HEK293 (cell line): Measurements from ENCODE around the gene CYRIA.
A peak's percentile ranks its signal among the peaks of the same experiment; 100 is the strongest.

Experiments
- CTCF ChIA-PET: fragments of 350-600 bp; formaldehyde crosslinking; extraction: SDS; loops from one replicate; lab custom pipeline; 2021; ENCODE audit warnings: antibody characterized with exemption; lab: Yijun Ruan, JAX
- POLR2A ChIA-PET: fragments of 300-600 bp; formaldehyde crosslinking; extraction: SDS; loops from one replicate; lab custom pipeline; 2020; ENCODE audit warnings: antibody characterized with exemption, inconsistent platforms; lab: Yijun Ruan, JAX
- H3K27ac ChIP-seq: fragments of 200-500 bp; sonication (Bioruptor generic); 2 replicates; pipeline ENCODE4 v1.5.1; 2014; ENCODE audit warnings: low read depth, low read length, control low read depth, inconsistent platforms; ENCODE audit errors: extremely low read depth
- H3K36me3 ChIP-seq, 2 experiments: fragments of 200-500 bp in 1 of 2; sonication (Bioruptor generic) in 1 of 2; 1 replicate in 1 of 2; 2 replicates in 1 of 2; pipeline ENCODE4 v1.5.1; 2014 to 2017; ENCODE audit warnings: inconsistent platforms in 2 of 2, low read length in 2 of 2; ENCODE audit not compliant: control insufficient read depth in 2 of 2, insufficient read depth in 1 of 2
- H3K4me1 ChIP-seq: fragments of 200-500 bp; sonication (Bioruptor generic); 2 replicates; pipeline ENCODE4 v1.5.1; 2014; ENCODE audit warnings: mild to moderate bottlenecking, low read length, inconsistent platforms; ENCODE audit not compliant: control insufficient read depth, insufficient read depth
- H3K4me3 ChIP-seq: 2 replicates; pipeline ENCODE4 v1.5.1; 2011; ENCODE audit warnings: low read depth, mild to moderate bottlenecking, control low read depth, low read length, moderate library complexity
- H3K9me3 ChIP-seq: fragments of 200-500 bp; sonication (Bioruptor generic); 2 replicates; pipeline ENCODE4 v1.5.1; 2014; ENCODE audit warnings: low read depth, low read length, inconsistent platforms; ENCODE audit not compliant: control insufficient read depth, insufficient read depth
- BCL11A ChIP-seq: fragments of 450-650 bp; formaldehyde crosslinking; IDR thresholded peaks from 2 replicates; pipeline ENCODE4 v1.5.1; 2016; ENCODE audit warnings: low read depth, missing biosample characterization, missing genetic modification characterization
- KLF8 ChIP-seq: fragments of 450-650 bp; formaldehyde crosslinking; IDR thresholded peaks from 2 replicates; pipeline ENCODE4 v1.5.1; 2016; ENCODE audit warnings: missing biosample characterization, missing genetic modification characterization
- SCRT2 ChIP-seq: fragments of 450-650 bp; formaldehyde crosslinking; IDR thresholded peaks from 2 replicates; pipeline ENCODE4 v1.5.1; 2016; ENCODE audit warnings: missing biosample characterization, missing genetic modification characterization
- SETDB1 ChIP-seq: IDR thresholded peaks from one replicate; pipeline ENCODE4 v1.6.1; 2017; ENCODE audit warnings: mild to moderate bottlenecking, low read length, moderate library complexity, mixed read lengths; ENCODE audit not compliant: insufficient read length
- YY1 ChIP-seq: fragments of 450-650 bp; formaldehyde crosslinking; IDR thresholded peaks from 2 replicates; pipeline ENCODE4 v1.5.1; 2018; ENCODE audit warnings: missing biosample characterization, missing genetic modification characterization
- ZIC2 ChIP-seq: fragments of 450-650 bp; formaldehyde crosslinking; IDR thresholded peaks from 2 replicates; pipeline ENCODE4 v1.5.1; 2016; ENCODE audit warnings: missing biosample characterization, missing genetic modification characterization
- ZNF138 ChIP-seq: fragments of 450-650 bp; formaldehyde crosslinking; IDR thresholded peaks from 2 replicates; pipeline ENCODE4 v1.5.1; 2016; ENCODE audit warnings: missing biosample characterization, missing genetic modification characterization, borderline replicate concordance
- ZNF174 ChIP-seq: fragments of 450-650 bp; formaldehyde crosslinking; IDR thresholded peaks from 2 replicates; pipeline ENCODE4 v1.5.0; 2017; ENCODE audit warnings: missing biosample characterization, mild to moderate bottlenecking, missing genetic modification characterization
- ZNF211 ChIP-seq: fragments of 450-650 bp; formaldehyde crosslinking; IDR thresholded peaks from 2 replicates; pipeline ENCODE4 v1.5.1; 2016; ENCODE audit warnings: low read depth, missing biosample characterization, missing genetic modification characterization
- ZNF549 ChIP-seq: fragments of 450-650 bp; IDR thresholded peaks from 2 replicates; pipeline ENCODE4 v1.5.1; 2018; ENCODE audit warnings: missing biosample characterization, missing genetic modification characterization, mild to moderate bottlenecking, inconsistent platforms, moderate library complexity
- ZNF600 ChIP-seq: fragments of 450-650 bp; formaldehyde crosslinking; IDR thresholded peaks from 2 replicates; pipeline ENCODE4 v1.5.1; 2016; ENCODE audit warnings: missing biosample characterization, missing genetic modification characterization
- ZNF629 ChIP-seq: fragments of 450-650 bp; formaldehyde crosslinking; IDR thresholded peaks from 2 replicates; pipeline ENCODE4 v1.5.1; 2017; ENCODE audit warnings: missing biosample characterization, missing genetic modification characterization
- ZNF707 ChIP-seq: fragments of 450-650 bp; formaldehyde crosslinking; IDR thresholded peaks from 2 replicates; pipeline ENCODE4 v1.5.1; 2016; ENCODE audit warnings: missing biosample characterization, missing genetic modification characterization
- TF ChIP-seq, protein P1 (sequence below): fragments of 450-650 bp; formaldehyde crosslinking; IDR thresholded peaks from 2 replicates; pipeline ENCODE4 v1.5.1; 2016; ENCODE audit warnings: missing biosample characterization, missing genetic modification characterization
- TF ChIP-seq, protein P2 (sequence below): fragments of 450-650 bp; formaldehyde crosslinking; IDR thresholded peaks from 2 replicates; pipeline ENCODE4 v1.5.1; 2016; ENCODE audit warnings: missing biosample characterization, missing genetic modification characterization, low read depth

The CYRIA gene

DNA sequence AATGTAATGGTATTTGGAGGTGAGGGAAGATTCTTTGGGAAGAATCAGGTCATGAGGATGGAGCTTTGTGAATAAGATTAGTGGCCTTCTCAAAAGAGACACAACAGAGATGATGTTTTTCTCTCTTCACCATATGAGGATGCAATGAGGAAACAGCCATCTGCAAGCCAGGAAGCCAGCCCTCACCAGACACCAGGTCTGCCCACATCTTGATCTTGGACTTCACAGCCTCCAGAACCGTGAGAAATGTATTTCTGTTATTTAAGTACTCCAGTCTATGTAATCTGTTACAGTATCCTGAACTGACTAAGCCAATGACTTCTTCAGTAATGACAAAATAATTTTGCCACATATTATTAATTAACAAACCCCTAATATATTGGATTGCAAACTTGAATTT, 28.3 kb downstream of the CYRIA start:
- ChIA-PET POLR2A (no interaction called here), CTCF (interaction anchor here (0.6 kb wide), 2 partner anchors 13 to 999 kb away, joined by 3 to 5 read pairs; no protein-coding TSS in a partner anchor)
- TF ChIP-seq BCL11A (tag by site-specific recombination) (no peak), SETDB1 (peak; percentile 20)
- H3K4me1 ChIP-seq = no peaks in the 10 kb centered on the region
- H3K4me3 ChIP-seq = no peak overlapping the region
- no peak overlapping the region for H3K27ac ChIP-seq
- peaks cover 0 to 2% of the 10 kb centered on the region in 2 experiments; a peak in 1 of 3 replicates for H3K36me3 ChIP-seq
- no peaks in the 10 kb centered on the region for H3K9me3 ChIP-seq

DNA sequence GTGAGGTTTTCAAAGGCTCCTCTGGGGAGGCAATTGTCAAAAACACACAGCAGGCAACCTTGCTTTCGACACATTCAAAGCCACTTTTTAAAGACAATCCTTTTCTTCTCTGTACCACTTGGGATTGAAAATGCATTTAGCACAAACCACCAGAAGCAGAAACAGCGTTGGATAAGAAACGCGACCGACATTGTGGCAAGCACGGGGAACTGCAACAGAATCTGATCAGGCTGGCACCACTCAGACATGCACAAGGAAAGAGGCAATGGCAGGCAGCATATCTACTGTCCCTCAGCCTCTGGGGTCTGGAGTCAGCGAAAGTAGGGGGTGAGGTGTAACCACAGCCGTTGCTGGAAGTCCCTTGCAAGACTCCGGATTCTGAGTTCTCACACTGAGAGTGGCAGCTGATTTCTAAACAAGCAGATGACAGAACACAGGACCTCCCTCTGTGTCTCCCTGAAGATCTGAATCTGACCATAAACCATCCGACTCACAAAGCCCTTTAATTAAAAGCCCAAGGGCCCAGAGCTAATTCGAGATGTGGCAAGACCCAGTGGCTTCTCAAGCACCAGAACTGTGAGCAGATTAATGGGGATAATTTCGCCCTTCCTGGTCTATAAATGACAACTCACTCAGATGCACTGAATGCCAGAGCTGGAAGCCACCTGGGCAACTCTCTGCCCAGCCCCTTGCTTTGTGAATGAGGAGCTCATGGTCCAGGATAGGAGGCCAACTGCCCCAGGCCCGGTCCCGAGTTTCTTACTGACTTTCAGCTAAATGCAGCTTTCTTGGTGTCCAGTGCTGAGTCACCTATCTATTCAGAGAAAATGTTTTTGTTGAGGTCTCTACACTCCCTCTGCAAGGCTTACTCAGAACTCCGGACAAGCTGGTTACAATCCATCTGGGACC, 29.6 kb downstream of the CYRIA start:
- no peak overlapping the region for H3K4me3 ChIP-seq
- TF ChIP-seq ZNF211 (tag by site-specific recombination) = no peak
- TF ChIP-seq ZIC2 = peak; percentile 51; the same call in 1 of the 2 replicates
- no peaks in the 10 kb centered on the region for H3K4me1 ChIP-seq
- POLR2A ChIA-PET = no interaction called here
- peaks cover 0 to 2% of the 10 kb centered on the region in 2 experiments; a peak in 1 of 3 replicates for H3K36me3 ChIP-seq
- CTCF ChIA-PET = interaction anchor here (0.6 to 1.1 kb wide), 4 partner anchors 17 to 998 kb away, joined by 3 to 5 read pairs (median 4); no protein-coding TSS in a partner anchor
- no peak overlapping the region for H3K27ac ChIP-seq
- H3K9me3 ChIP-seq = no peaks in the 10 kb centered on the region

DNA sequence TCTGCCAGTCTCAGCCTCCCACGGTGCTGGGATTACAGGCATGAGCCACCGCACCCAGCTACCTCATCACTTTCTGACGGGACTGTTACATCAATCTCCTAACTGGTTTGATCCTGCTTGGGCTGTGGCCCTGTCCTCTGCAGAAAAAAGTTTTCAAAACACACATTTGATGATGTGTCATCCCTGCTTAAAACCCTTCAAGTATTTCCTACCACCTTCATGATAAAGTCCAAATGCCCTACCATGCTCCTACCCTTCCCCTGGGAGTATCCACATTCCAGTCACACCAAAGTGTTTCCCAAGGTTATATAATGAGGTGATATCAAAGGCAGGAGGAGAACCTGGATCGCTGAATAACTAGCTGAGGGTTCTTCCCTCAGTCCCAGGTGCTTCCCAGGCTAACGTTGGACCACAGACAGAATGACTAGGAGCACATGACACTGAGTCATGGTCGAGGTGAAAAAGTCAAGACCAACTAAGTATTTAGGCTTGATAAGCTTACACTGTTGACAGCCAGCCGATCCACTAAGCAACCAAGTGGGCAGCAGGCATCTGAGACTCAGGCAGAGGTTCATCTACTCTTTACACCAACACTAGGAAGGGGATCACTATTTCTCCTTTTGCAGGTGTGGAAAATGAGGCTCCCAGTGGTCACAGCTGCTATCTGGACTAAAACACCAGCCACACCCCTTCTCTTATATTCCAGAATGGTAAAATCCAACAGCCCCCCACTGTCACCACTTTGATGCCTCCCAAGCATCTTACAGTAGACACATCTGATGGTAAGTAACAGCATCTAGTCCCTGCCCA, 31.8 kb downstream of the CYRIA start:
- CTCF ChIA-PET = interaction anchor here (1.4 kb wide), 1 partner anchor 123 kb away, joined by 4 read pairs; no protein-coding TSS in a partner anchor
- TF ChIP-seq SCRT2 (tag by site-specific recombination) = no peak
- 0 out of 2 replicates have a peak, but pooled peaks have one; percentile 15 for TF ChIP-seq ZNF629 (tag by site-specific recombination)
- TF ChIP-seq, all 188 proteins: peak for 1
- Histone ChIP-seq H3K9me3 (no peaks in the 10 kb centered on the region), H3K4me1 (no peaks in the 10 kb centered on the region), H3K36me3 (peaks cover 0 to 2% of the 10 kb centered on the region in 2 experiments; a peak in 1 of 3 replicates), H3K4me3 (no peak overlapping the region), H3K27ac (no peak overlapping the region)
- POLR2A ChIA-PET = no interaction called here

DNA sequence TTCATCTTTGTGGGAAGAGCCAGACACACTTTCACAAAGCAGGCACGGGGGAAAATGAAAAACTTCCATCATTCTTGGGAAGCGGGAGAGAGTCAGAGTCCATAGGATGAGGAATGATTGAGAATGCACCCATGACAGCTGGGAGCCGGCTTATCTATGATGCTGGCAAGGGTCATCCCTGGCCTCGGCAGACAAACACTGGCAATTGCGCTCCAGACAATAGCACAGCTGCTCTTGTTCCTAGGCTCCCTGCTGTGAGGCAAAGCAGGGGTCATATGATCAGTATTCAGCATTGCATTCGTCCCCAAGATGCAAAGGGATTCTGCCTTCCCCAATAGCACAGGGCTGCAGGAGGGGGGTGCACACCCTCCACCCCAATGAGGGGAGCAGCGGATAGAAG, 33.0 kb downstream of the CYRIA start:
- H3K27ac ChIP-seq = no peak overlapping the region
- no peaks in the 10 kb centered on the region for H3K4me1 ChIP-seq
- ChIA-PET CTCF (interaction anchor here (1.8 kb wide), 1 partner anchor 21 kb away, joined by 5 read pairs; no protein-coding TSS in a partner anchor), POLR2A (no interaction called here)
- H3K9me3 ChIP-seq = no peaks in the 10 kb centered on the region
- no peak overlapping the region for H3K4me3 ChIP-seq
- TF ChIP-seq YY1 (tag by site-specific recombination) (no peak), ZNF174 (tag by site-specific recombination) (no peak), ZNF707 (tag by site-specific recombination) (no peak)
- no peaks in the 10 kb centered on the region for H3K36me3 ChIP-seq

DNA sequence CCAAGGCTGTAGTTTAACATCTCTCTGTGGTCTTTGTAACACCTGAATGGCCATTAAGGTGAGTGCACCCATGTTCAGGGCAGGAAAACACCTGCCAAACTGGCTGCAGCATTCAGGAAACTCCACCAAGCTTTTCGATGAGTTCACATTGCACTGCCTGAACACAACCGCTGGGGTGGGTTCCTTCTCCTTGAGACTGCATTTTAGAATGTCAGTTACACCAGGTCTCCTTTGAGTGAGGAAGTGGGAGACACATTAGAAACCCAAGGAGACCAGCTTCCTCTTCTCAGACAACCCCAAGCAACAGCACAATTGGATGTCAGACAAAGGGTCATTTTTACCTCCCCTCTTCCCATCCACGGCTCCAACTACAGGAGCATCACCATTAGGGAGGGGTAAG, 35.2 kb downstream of the CYRIA start:
- Histone ChIP-seq H3K4me3 (no peak overlapping the region), H3K4me1 (no peaks in the 10 kb centered on the region), H3K27ac (no peak overlapping the region), H3K36me3 (no peaks in the 10 kb centered on the region), H3K9me3 (no peaks in the 10 kb centered on the region)
- ChIA-PET CTCF (interaction anchor here (0.8 kb wide), 1 partner anchor 142 kb away, joined by 3 read pairs; no protein-coding TSS in a partner anchor), POLR2A (no interaction called here)
- TF ChIP-seq ZNF138 (tag by site-specific recombination) = no peak
- TF ChIP-seq, protein P1, sequence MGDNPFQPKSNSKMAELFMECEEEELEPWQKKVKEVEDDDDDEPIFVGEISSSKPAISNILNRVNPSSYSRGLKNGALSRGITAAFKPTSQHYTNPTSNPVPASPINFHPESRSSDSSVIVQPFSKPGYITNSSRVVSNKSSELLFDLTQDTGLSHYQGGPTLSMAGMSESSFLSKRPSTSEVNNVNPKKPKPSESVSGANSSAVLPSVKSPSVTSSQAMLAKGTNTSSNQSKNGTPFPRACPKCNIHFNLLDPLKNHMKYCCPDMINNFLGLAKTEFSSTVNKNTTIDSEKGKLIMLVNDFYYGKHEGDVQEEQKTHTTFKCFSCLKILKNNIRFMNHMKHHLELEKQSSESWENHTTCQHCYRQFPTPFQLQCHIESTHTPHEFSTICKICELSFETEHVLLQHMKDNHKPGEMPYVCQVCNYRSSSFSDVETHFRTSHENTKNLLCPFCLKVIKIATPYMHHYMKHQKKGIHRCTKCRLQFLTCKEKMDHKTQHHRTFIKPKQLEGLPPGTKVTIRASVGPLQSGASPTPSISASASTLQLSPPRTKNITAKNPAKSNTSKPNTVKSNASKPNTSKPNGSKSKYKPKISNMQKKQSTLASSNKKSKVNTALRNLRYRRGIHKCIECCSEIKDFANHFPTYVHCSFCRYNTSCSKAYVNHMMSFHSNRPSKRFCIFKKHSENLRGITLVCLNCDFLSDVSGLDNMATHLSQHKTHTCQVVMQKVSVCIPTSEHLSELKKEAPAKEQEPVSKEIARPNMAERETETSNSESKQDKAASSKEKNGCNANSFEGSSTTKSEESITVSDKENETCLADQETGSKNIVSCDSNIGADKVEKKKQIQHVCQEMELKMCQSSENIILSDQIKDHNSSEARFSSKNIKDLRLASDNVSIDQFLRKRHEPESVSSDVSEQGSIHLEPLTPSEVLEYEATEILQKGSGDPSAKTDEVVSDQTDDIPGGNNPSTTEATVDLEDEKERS = no peak
- no peak for TF ChIP-seq KLF8 (tag by site-specific recombination)
- TF ChIP-seq, protein P2, sequence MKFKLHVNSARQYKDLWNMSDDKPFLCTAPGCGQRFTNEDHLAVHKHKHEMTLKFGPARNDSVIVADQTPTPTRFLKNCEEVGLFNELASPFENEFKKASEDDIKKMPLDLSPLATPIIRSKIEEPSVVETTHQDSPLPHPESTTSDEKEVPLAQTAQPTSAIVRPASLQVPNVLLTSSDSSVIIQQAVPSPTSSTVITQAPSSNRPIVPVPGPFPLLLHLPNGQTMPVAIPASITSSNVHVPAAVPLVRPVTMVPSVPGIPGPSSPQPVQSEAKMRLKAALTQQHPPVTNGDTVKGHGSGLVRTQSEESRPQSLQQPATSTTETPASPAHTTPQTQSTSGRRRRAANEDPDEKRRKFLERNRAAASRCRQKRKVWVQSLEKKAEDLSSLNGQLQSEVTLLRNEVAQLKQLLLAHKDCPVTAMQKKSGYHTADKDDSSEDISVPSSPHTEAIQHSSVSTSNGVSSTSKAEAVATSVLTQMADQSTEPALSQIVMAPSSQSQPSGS = no peak
- TF ChIP-seq ZNF549 (tag by site-specific recombination) = no peak
- TF ChIP-seq ZNF600 (tag by site-specific recombination) = no peak
